BE2C (cell line): ENCODE data around the gene ZNF618.
A peak's percentile ranks its signal among the peaks of the same experiment; 100 is the strongest.

Source experiments
- DNase-seq: peaks from one replicate; pipeline ENCODE4 v3.0.0-alpha.2; 2020
- H3K27me3 ChIP-seq: fragments of 250-450 bp; sonication (Bioruptor Pico); 2 replicates; pipeline ENCODE4 v1.5.1; 2020; ENCODE audit warnings: mild to moderate bottlenecking
- H3K36me3 ChIP-seq: fragments of 250-450 bp; sonication (Bioruptor Pico); 2 replicates; pipeline ENCODE4 v1.5.1; 2020; ENCODE audit warnings: mild to moderate bottlenecking
- H3K4me1 ChIP-seq: fragments of 250-450 bp; sonication (Bioruptor Pico); 2 replicates; pipeline ENCODE4 v1.5.1; 2020
- H3K4me3 ChIP-seq: 2 replicates; pipeline ENCODE4 v1.5.1; 2011; ENCODE audit warnings: low read depth, low read length
- H3K9me3 ChIP-seq: fragments of 250-450 bp; sonication (Bioruptor Pico); 2 replicates; pipeline ENCODE4 v1.5.1; 2020
- CTCF ChIP-seq: IDR thresholded peaks from 2 replicates; pipeline ENCODE4 v1.5.1; 2012; ENCODE audit warnings: mild to moderate bottlenecking, low read depth, low read length

ZNF618 gene

GRCh38 chr9:114047717-114048116 lies 171.6 kb downstream of the ZNF618 start:
- TF ChIP-seq CTCF, result peak; percentile 42
- Histone ChIP-seq H3K36me3 (peaks cover 42% of the 10 kb centered on the region), H3K9me3 (no peaks in the 10 kb centered on the region), H3K4me1 (no peaks in the 10 kb centered on the region), H3K4me3 (no peak overlapping the region), H3K27me3 (no peaks in the 10 kb centered on the region)
- DNase-seq, result peak; percentile 8

GRCh38 chr9:114048533-114049415 lies 172.7 kb downstream of the ZNF618 start:
- no peaks in the 10 kb centered on the region for H3K9me3 ChIP-seq
- no peaks in the 10 kb centered on the region for H3K4me1 ChIP-seq
- TF ChIP-seq CTCF, result no peak
- H3K27me3 ChIP-seq, result no peaks in the 10 kb centered on the region
- DNase-seq, result peak; percentile 2
- no peak overlapping the region for H3K4me3 ChIP-seq
- H3K36me3 ChIP-seq, result peaks cover 42% of the 10 kb centered on the region

GRCh38 chr9:114049441-114050225 lies 173.5 kb downstream of the ZNF618 start:
- no peaks in the 10 kb centered on the region for H3K27me3 ChIP-seq
- no peak for TF ChIP-seq CTCF
- no peak overlapping the region for H3K4me3 ChIP-seq
- no peaks in the 10 kb centered on the region for H3K4me1 ChIP-seq
- H3K36me3 ChIP-seq, result peaks cover 42% of the 10 kb centered on the region
- no peaks in the 10 kb centered on the region for H3K9me3 ChIP-seq
- DNase-seq, result peak; percentile 4

- Histone ChIP-seq H3K36me3 (peaks cover 42% of the 10 kb centered on the region), H3K9me3 (no peaks in the 10 kb centered on the region), H3K4me3 (no peak overlapping the region), H3K27me3 (no peaks in the 10 kb centered on the region), H3K4me1 (no peaks in the 10 kb centered on the region)
- peak; percentile 0 for DNase-seq
- TF ChIP-seq CTCF, result no peak
These were observed 174.1 kb downstream of the ZNF618 start for GRCh38 chr9:114050226-114050568.

GRCh38 chr9:114050646-114051045 lies 174.5 kb downstream of the ZNF618 start:
- TF ChIP-seq CTCF, result no peak
- H3K27me3 ChIP-seq, result no peaks in the 10 kb centered on the region
- H3K36me3 ChIP-seq, result peaks cover 40% of the 10 kb centered on the region
- no peaks in the 10 kb centered on the region for H3K4me1 ChIP-seq
- no peak for DNase-seq
- no peaks in the 10 kb centered on the region for H3K9me3 ChIP-seq
- H3K4me3 ChIP-seq, result no peak overlapping the region

- Histone ChIP-seq H3K36me3 (peaks cover 40% of the 10 kb centered on the region), H3K27me3 (no peaks in the 10 kb centered on the region), H3K4me3 (no peak overlapping the region), H3K4me1 (no peaks in the 10 kb centered on the region), H3K9me3 (no peaks in the 10 kb centered on the region)
- TF ChIP-seq CTCF, result no peak
- DNase-seq, result no peak
These were observed 175.2 kb downstream of the ZNF618 start for GRCh38 chr9:114051281-114051680.
